Amniotic stem cell (primary cell): Measurements from ENCODE around the gene NUP50.

Experiments
- DNase-seq: peaks from one replicate; lab custom pipeline; 2025; lab: John Stamatoyannopoulos, UW

Gene NUP50

GRCh38 chr22:45194686-45195085 lies 31.0 kb downstream of the NUP50 start:
- no peak for DNase-seq

GRCh38 chr22:45195616-45196015 lies 31.9 kb downstream of the NUP50 start:
- no peak for DNase-seq

GRCh38 chr22:45196308-45196707 lies 32.6 kb downstream of the NUP50 start:
- DNase-seq: no peak

- DNase-seq: no peak
Measured at GRCh38 chr22:45196926-45197605, 33.3 kb downstream of the NUP50 start.

- no peak for DNase-seq
Measured at GRCh38 chr22:45197606-45198462, 34.1 kb downstream of the NUP50 start.

- DNase-seq: no peak
Measured at GRCh38 chr22:45198463-45198795, 34.7 kb downstream of the NUP50 start.

- no peak for DNase-seq
Measured at GRCh38 chr22:45199723-45200122, 36.0 kb downstream of the NUP50 start.

- no peak for DNase-seq
Measured at GRCh38 chr22:45200230-45200629, 36.5 kb downstream of the NUP50 start.

- no peak for DNase-seq
Measured at GRCh38 chr22:45200860-45201511, 37.3 kb downstream of the NUP50 start.

- DNase-seq: no peak
Measured at GRCh38 chr22:45201678-45202332, 38.1 kb downstream of the NUP50 start.

GRCh38 chr22:45202333-45203149 lies 38.8 kb downstream of the NUP50 start:
- no peak for DNase-seq

- no peak for DNase-seq
Measured at GRCh38 chr22:45203150-45203951, 39.6 kb downstream of the NUP50 start.

GRCh38 chr22:45204241-45204640 lies 40.5 kb downstream of the NUP50 start:
- no peak for DNase-seq

GRCh38 chr22:45204819-45205218 lies 41.1 kb downstream of the NUP50 start:
- no peak for DNase-seq

GRCh38 chr22:45205276-45205925 lies 41.7 kb downstream of the NUP50 start:
- DNase-seq: no peak

GRCh38 chr22:45206233-45206632 lies 42.5 kb downstream of the NUP50 start:
- no peak for DNase-seq

GRCh38 chr22:45207533-45207932 lies 43.8 kb downstream of the NUP50 start:
- DNase-seq: no peak

GRCh38 chr22:45207981-45208664 lies 44.4 kb downstream of the NUP50 start:
- DNase-seq: no peak

- no peak for DNase-seq
Measured at GRCh38 chr22:45208696-45208992, 44.9 kb downstream of the NUP50 start.
